ENCODE data around the gene AARS2.

Gene AARS2

DNA sequence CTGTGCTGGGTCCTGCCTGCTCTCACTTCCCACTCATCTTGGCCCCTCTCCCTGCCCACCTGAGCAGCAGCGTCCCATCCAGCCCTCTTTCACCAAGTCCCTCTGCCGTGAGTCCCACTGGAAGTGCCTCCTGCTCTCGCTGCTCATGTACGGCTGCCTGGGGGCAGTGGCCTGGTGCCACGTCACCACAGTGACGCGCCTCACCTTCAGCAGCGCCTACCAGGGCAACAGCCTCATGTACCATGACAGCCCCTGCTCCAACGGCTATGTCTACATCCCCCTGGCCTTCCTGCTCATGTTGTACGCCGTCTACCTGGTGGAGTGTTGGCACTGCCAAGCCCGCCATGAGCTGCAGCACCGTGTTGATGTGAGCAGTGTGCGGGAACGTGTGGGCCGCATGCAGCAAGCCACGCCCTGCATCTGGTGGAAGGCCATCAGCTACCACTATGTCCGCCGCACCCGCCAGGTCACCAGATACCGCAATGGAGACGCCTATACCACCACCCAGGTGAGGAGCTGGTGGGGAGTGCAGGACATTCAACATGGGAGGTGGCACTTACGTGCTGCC is 40.1 kb downstream of the AARS2 start:
- no peak for DNase-seq

- no peak for DNase-seq
These were observed 40.6 kb downstream of the AARS2 start for GRCh38 chr6:44272529-44272928.

- no peak for DNase-seq
These were observed 41.2 kb downstream of the AARS2 start for GRCh38 chr6:44271914-44272313.

DNA sequence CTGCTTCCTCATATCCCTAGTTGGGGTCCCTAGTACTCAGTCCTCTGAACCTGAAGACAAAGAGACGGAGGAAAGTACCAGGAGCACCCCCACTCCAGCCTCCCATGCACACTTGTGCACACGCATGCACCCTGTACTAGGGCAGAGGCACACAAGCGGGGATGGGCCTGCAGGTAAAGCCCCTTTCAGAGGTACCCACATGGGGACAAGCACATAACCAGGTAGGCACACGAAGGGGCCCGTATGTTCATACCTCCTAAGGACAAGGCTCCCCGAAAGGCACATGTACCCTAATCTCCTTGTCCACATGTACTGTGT is 41.8 kb downstream of the AARS2 start:
- no peak for DNase-seq

DNA sequence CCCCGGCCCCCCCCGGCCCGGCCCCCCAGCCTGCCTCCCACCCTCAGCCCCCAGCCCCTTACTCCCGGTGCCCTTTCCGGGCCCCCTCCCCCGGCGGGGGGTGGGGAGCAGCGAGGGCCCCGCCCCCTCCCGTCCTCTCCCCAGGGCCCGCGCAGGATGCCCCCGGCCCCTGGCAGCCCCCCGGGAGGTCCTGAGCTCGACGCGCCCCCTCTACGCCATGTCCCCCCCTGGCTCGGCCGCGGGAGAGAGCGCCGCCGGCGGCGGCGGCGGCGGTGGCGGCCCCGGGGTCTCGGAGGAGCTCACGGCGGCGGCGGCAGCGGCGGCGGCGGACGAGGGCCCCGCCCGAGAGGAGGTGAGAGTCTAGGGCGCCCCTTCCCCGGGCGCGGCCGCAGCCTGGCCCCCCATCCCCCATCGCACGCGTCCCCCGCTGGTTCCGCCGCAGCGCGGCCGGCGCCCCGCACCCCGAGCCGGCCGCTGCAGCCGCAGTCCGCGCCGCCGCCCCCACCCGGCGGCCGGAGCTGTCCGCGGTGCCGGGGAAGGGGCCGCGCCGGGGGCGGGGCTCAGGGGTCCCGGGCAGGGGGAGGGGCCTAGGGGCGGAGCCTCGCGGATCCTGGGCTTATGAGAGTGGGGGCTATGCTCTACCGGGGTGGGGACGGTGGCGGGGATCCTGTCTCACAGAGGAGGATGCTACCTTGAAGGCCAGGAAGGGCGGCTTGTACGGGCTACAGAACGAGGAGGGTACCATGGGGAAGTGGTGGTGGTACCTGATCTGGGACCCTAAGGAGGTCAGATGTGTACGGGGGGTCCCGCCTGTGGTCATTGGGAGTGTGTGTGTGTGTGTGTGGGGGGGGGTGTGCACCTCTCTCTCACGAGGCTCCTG is 42.4 kb downstream of the AARS2 start:
- peak; percentile 67 for DNase-seq

GRCh38 chr6:44269921-44270525 is 43.1 kb downstream of the AARS2 start, which contains the start of gene TMEM151B:
TSS of gene TMEM151B (plus strand) at chr6:44270450. CDS start at chr6:44270743, 293 bp downstream.
- peak; percentile 66 for DNase-seq

GRCh38 chr6:44269178-44269920 is 43.8 kb downstream of the AARS2 start:
- peak; percentile 41 for DNase-seq

- DNase-seq, result peak; percentile 81
These were observed 45.0 kb downstream of the AARS2 start for GRCh38 chr6:44268095-44268628.

- no peak for DNase-seq
These were observed 45.9 kb downstream of the AARS2 start for GRCh38 chr6:44267252-44267651.

- no peak for DNase-seq
These were observed 46.8 kb downstream of the AARS2 start for GRCh38 chr6:44266347-44266746.

DNA sequence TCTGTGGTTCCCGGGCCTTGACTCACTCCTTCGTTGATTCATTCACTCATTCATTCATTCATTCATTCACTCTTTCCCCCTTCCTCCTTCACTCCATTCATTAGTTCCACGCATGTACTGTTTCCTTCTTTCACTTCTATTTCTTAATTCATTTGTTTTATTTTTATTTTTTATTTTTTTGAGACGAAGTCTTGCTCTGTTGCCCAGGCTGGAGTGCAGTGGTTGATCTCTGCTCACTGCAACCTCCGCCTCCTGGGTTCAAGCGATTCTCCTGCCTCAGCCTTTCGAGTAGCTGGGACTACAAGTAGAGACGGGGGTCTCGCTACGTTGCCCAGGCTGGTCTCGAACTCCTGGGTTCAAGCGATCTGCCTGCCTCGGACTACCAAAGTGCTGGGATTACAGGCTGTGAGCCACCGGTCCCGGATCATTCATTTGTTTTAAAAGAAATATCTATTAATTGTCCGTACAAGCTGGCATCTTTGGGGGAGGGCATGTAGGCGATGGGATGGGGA is 47.4 kb downstream of the AARS2 start:
- DNase-seq, result no peak

- DNase-seq, result peak; percentile 93
These were observed 48.0 kb downstream of the AARS2 start, which contains the start of gene NFKBIE for GRCh38 chr6:44265007-44265721. TSS of gene NFKBIE (minus strand) at chr6:44265551. CDS start at chr6:44265346, 205 bp downstream.

DNA sequence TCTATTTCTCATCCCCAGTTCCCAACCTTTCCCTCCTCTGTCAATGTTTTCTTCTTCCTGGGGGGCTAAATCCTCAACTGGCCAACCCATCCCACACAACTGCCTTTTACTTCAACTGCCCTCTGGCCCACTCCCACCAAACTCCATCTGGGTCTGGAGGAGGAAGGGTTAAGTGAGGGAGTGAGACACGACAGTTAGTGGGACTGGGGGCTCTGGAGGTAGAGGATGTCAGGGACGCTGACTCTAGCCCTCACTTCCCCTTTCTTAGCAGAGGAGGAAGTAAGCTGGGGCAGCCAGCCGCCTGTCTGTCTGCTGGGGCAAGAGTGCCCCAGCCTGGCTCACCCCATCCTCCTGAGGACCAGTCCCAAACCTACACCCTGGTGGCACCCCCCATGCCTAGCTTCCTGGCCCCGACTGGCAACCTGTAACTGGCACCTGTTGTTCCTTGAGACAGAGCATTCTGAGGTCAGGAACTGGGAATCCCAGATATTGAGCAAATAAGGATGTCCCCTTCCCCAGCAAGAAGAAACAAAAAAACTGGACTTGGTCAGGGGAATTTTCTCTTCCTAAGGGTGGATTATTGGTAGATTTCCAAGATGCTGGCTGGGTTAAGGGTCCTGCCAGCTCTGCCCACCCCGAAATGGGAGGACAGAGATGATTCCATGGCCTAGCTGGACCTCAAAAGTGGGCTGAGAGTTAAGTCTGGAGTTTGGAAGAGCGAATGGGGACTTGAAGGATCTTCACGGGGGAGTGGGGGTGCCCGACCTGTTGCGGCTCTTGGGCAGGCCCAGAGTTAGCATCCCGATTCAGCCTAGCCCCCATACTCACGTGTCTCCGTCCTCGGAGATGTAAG is 48.8 kb downstream of the AARS2 start:
- no peak for DNase-seq

DNA sequence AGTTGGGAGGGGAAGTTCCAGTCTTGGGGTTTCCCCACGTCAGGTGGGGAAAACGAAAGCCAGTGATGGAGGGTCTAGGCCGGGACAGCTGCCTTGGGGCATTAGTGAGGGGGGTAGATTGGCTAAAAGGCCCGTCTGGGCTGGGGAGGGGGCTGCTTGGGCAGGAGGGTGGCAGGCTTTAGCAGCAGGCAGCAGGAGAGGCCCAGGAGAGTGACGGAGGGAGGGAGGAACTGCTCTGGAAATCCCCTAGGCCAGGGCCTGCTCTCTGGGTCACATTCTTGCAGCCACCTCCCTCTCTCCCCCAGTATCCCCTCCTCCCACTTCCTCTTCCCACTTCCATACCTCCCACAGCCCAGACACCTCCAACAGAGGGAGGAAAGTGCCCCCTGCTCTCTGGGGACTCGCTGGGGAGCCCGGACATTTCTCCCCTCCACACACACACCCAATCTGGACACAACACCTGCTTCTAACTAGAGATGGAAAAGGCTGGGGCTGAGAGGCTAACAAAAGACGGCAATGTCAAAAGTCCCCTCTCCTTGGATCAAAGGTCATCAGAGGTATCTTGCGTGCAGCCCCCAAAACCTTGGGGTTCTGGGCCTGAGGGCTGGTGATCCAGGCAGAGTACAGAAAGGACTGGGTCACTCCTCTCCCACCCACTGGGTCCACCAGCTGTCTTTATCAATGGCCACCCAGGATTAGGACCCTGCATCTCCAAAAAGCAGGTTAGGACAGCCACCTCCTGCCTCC is 49.6 kb downstream of the AARS2 start:
- no peak for DNase-seq

DNA sequence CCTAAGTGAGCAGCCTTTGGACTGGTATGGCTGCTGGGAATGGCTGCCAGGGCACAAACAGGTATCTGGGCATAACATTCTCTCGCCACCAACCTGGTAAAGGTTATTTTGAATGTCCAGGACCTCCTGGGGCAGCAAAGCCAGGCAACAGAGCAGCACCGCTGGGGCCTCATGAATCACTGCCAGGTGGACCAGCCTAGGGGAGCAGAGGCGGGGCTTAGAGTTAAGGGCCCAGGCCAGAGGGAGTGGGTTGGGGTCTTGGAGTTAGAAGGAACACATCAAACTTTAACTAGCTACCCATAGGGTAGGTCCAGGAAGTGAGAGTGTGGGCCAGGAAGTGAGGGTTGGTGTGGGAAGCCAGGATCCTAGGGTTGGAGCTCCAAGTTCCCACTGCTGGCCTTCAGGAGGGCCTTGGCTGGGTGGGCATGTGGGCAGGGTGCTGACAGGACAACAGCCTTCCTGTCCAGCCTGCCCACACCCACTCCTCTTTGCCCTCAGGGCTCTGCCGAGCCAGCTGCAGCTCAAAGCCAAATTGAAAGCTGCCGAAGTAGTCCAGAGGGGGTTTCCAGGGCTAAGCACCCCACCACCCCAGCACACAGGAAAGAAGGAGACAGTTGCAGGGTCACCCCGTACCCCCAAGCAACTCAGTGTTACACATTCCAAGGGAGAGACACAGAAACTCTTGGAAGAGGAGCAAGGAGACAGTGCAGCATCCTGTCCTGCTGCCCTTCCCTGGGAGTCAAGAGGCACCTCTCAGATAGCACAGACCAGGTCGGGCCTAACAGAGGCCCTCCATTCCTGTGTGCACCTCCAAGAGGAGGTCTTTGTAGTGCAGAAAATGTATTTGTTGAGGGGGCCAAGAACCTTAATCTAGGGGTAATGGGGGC is 50.4 kb downstream of the AARS2 start:
- no peak for DNase-seq

GRCh38 chr6:44261581-44261980 is 51.6 kb downstream of the AARS2 start:
- DNase-seq, result no peak

DNA sequence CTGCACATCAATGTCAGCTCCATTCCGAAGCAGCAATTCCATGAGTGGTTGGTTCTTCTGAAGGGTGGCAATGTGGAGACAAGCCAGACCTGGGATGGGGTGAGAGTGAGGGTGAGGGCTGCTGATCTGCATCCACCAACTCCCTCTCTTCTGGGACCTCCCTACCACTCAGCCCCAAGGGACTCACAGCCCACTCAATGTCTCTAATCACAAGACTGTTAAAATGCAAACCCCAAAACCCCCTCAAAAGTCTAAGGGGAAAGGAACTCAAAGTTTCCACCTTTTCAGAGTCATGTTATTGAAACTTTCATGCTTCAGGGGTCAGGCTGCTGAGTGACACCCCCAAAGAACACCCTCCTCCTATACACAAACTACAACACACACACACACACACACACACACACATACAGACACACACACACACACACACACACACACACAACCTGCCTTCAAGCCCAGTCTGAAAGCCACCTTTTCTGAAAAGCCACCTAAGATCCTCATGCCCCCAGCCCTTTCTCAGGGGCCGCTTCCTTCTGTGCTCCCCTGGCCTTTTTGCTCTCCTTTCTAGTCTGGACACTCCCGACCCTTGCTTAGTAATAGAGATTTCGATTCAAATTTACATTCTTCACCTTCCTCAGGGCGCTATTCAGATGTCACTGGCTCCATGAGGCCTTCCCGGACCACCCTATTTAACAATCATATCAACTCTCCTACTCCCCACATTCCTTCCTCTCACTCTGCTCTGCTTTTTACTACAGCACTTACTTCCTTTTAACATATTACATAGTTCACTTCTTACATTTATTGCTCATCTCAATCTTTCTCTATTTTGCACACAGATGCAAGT is 52.5 kb downstream of the AARS2 start:
- no peak for DNase-seq

DNA sequence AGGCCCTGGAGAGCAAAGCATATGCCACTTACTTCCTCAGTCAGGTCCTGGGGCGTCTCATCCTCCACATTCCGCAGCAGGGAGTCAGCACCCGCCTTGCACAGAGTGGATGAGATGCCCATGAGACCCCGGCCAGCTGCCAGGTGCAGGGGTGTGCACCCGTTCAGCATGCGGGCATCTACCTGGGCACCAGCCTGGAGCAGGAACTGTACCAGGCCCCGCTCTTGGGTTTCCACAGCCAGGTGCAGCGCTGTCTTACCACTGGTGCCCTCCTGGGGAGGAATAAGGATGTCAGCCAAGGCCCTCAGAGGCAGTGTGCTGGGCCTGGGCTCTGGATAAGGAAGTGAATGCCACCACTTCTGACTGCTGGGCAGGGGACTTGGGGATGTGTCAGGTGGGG is 53.1 kb downstream of the AARS2 start:
- DNase-seq, result no peak
